HG02798 (cell line): ENCODE data around the gene NRG2.

Experiments
- ATAC-seq: cut with Tn5 transposase; IDR thresholded peaks from one replicate; pipeline ENCODE4 v1.9.1; 2021; ENCODE audit warnings: mild to moderate bottlenecking; ENCODE audit not compliant: unreplicated experiment, poor library complexity

NRG2 gene

GRCh38 chr5:139952574-139952973 lies 90.5 kb downstream of the NRG2 start:
- ATAC-seq = no peak

- ATAC-seq = no peak
These were observed 91.1 kb downstream of the NRG2 start for GRCh38 chr5:139951983-139952382.

GRCh38 chr5:139951296-139951924 lies 91.7 kb downstream of the NRG2 start:
- no peak for ATAC-seq

GRCh38 chr5:139950436-139950835 lies 92.7 kb downstream of the NRG2 start:
- ATAC-seq = no peak

- no peak for ATAC-seq
These were observed 93.4 kb downstream of the NRG2 start for GRCh38 chr5:139949710-139950109.

GRCh38 chr5:139947727-139948126 lies 95.4 kb downstream of the NRG2 start:
- ATAC-seq = no peak

- no peak for ATAC-seq
These were observed 96.7 kb downstream of the NRG2 start for GRCh38 chr5:139946440-139946839.

GRCh38 chr5:139946006-139946405 lies 97.1 kb downstream of the NRG2 start:
- no peak for ATAC-seq

GRCh38 chr5:139942243-139942642 lies 100.9 kb downstream of the NRG2 start:
- no peak for ATAC-seq

GRCh38 chr5:139930406-139930805 lies 112.7 kb downstream of the NRG2 start:
- no peak for ATAC-seq

- ATAC-seq = no peak
These were observed 116.1 kb downstream of the NRG2 start for GRCh38 chr5:139926797-139927503.

- ATAC-seq = no peak
These were observed 117.2 kb downstream of the NRG2 start for GRCh38 chr5:139925650-139926640.

GRCh38 chr5:139925216-139925562 lies 117.9 kb downstream of the NRG2 start:
- ATAC-seq = no peak

- ATAC-seq = no peak
These were observed 118.5 kb downstream of the NRG2 start for GRCh38 chr5:139924294-139925215.

GRCh38 chr5:139919308-139919707 lies 123.8 kb downstream of the NRG2 start:
- no peak for ATAC-seq

GRCh38 chr5:139915834-139916233 lies 127.3 kb downstream of the NRG2 start:
- no peak for ATAC-seq

- no peak for ATAC-seq
These were observed 127.8 kb downstream of the NRG2 start for GRCh38 chr5:139915266-139915665.

GRCh38 chr5:139914218-139914807 lies 128.8 kb downstream of the NRG2 start:
- no peak for ATAC-seq

GRCh38 chr5:139912804-139913203 lies 130.3 kb downstream of the NRG2 start:
- no peak for ATAC-seq

- ATAC-seq = no peak
These were observed 130.9 kb downstream of the NRG2 start for GRCh38 chr5:139912158-139912557.
